Endodermal cell (in vitro differentiated cells): ENCODE data around the gene GRHL1. TPM values are rescaled to one million over a fixed set of nuclear protein-coding genes. Genes with fewer than 3 reads are reported as not detected.

Experiments used
- DNase-seq: peaks from one replicate; pipeline ENCODE4 v3.0.0-alpha.2; 2017
- H3K27ac ChIP-seq: 2 replicates; pipeline ENCODE4 v1.5.1; 2013; ENCODE audit warnings: mild to moderate bottlenecking, low read depth, low read length, moderate library complexity
- H3K27me3 ChIP-seq: 2 replicates; pipeline ENCODE4 v1.6.1; 2013; ENCODE audit warnings: mild to moderate bottlenecking, low read length, moderate library complexity; ENCODE audit not compliant: insufficient read depth, control insufficient read depth, poor library complexity, severe bottlenecking
- H3K36me3 ChIP-seq: 2 replicates; pipeline ENCODE4 v1.7.0; 2013; ENCODE audit warnings: mild to moderate bottlenecking, low read length, moderate library complexity; ENCODE audit not compliant: control insufficient read depth, insufficient read depth
- H3K4me1 ChIP-seq: one replicate; pipeline ENCODE4 v1.7.0; 2013; ENCODE audit warnings: low read length; ENCODE audit not compliant: control insufficient read depth, insufficient read depth
- H3K4me3 ChIP-seq: 2 replicates; pipeline ENCODE4 v1.5.1; 2013; ENCODE audit warnings: mild to moderate bottlenecking, low read length, moderate library complexity
- H3K9ac ChIP-seq: 2 replicates; pipeline ENCODE4 v1.6.1; 2013; ENCODE audit warnings: mild to moderate bottlenecking, low read length, moderate library complexity; ENCODE audit not compliant: poor library complexity, severe bottlenecking; ENCODE audit errors: extremely low read depth
- H3K9me3 ChIP-seq: 2 replicates; pipeline ENCODE4 v1.6.1; 2013; ENCODE audit warnings: mild to moderate bottlenecking, low read length, moderate library complexity; ENCODE audit not compliant: control insufficient read depth
- H3K27ac Mint-ChIP-seq: 2 replicates; pipeline ENCODE4 v1.8.0; 2020; ENCODE audit warnings: mixed read lengths
- H3K27me3 Mint-ChIP-seq: 2 replicates; pipeline ENCODE4 v1.8.0; 2021; ENCODE audit warnings: mild to moderate bottlenecking, mixed read lengths; ENCODE audit not compliant: insufficient read depth
- H3K36me3 Mint-ChIP-seq: 2 replicates; pipeline ENCODE4 v1.8.0; 2020; ENCODE audit warnings: low read depth, mixed read lengths
- H3K4me1 Mint-ChIP-seq: 2 replicates; pipeline ENCODE4 v1.8.0; 2020; ENCODE audit warnings: mixed read lengths
- H3K4me3 Mint-ChIP-seq: 2 replicates; pipeline ENCODE4 v1.8.0; 2020; ENCODE audit warnings: mild to moderate bottlenecking, moderate library complexity, mixed read lengths
- H3K9me3 Mint-ChIP-seq: 2 replicates; pipeline ENCODE4 v1.8.0; 2020; ENCODE audit warnings: mild to moderate bottlenecking, mixed read lengths
- WGBS, 2 experiments: methylation state at CpG; one replicate each; pipeline versions ENCODE4 v1.1.5 to v1.1.7; 2013; ENCODE audit warnings: missing lambda C conversion rate in 2 of 2, mixed read lengths in 1 of 2; ENCODE audit not compliant: insufficient coverage in 1 of 2, insufficient read length in 1 of 2; 5-methylcytosine and 5-hydroxymethylcytosine counted together
- total RNA-seq, 2 donors: library from RNA; stranded (reverse); fragmentation: NEBNext Ultra II Directional in 1 of 2; extraction: Animal tissue kit (Norgen Biotek cat#: 25700) in 1 of 2; gene quantifications; 2 replicates in 1 of 2; 3 replicates in 1 of 2; pipeline ENCODE4 v1.2.1, GENCODE V29; 2021
- TF ChIP-seq, protein P1 (sequence below): fragments of 200-600 bp; sonication (generic); conservative IDR thresholded peaks from 2 replicates; pipeline ENCODE4 v1.5.0; 2021; ENCODE audit warnings: antibody characterized with exemption, mild to moderate bottlenecking

Gene GRHL1
- total RNA-seq, 2 donors from 2014 or later, result 2.7 to 2.9 TPM

DNA sequence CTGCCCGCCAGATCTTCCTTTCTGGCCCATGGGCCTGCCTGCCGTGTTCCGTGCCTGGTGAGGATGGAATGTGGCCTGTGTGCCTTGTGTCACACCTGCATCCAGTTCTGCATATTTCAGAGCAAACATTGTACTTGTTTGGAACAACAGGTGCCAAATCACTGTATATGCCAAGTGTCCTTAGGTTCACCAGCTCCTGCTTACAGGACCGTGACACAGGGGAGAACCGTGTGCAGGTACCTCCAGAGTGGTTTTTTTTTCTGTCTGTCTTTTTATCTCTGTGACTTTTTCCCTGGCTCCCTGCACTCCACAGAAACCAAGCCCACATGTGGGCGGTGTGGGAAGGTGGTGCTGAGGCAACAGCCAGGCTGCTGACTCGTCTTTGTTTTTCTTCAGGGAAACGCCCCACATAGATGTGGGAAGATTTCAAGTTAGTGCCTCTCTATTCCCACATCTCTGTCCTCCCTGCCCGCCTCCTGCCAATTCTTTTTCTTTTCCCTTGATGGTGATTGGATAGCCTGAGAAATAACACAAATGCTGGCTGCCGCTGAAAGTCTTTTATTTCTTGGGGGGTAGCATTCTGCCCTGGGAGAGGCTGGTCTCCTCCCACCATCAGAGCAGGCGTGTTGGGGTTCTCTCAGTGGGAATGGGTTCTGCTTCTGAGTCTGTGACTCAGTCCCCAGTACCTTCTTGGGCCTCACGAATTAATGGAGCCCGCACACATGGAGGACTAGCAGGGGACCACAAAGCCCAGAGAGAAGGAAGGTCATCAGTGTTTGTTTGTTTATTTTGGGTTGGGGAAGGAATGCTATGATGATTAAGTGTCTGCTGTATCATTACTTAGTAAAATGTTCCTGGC lies 21.4 kb downstream of the GRHL1 start:
- no peaks in the 10 kb centered on the region for H3K9me3 ChIP-seq
- H3K9ac ChIP-seq, result no peak overlapping the region
- H3K4me3 ChIP-seq, result no peak overlapping the region
- TF ChIP-seq, protein P1, sequence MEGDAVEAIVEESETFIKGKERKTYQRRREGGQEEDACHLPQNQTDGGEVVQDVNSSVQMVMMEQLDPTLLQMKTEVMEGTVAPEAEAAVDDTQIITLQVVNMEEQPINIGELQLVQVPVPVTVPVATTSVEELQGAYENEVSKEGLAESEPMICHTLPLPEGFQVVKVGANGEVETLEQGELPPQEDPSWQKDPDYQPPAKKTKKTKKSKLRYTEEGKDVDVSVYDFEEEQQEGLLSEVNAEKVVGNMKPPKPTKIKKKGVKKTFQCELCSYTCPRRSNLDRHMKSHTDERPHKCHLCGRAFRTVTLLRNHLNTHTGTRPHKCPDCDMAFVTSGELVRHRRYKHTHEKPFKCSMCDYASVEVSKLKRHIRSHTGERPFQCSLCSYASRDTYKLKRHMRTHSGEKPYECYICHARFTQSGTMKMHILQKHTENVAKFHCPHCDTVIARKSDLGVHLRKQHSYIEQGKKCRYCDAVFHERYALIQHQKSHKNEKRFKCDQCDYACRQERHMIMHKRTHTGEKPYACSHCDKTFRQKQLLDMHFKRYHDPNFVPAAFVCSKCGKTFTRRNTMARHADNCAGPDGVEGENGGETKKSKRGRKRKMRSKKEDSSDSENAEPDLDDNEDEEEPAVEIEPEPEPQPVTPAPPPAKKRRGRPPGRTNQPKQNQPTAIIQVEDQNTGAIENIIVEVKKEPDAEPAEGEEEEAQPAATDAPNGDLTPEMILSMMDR, result no peak
- H3K4me1 ChIP-seq, result no peaks in the 10 kb centered on the region
- H3K27ac ChIP-seq, result no peak overlapping the region
- Mint-ChIP-seq H3K4me3 (no peak overlapping the region), H3K9me3 (no peaks in the 10 kb centered on the region), H3K36me3 (no peaks in the 10 kb centered on the region), H3K4me1 (peaks cover 9% of the 10 kb centered on the region), H3K27ac (peak overlapping the region; percentile 17), H3K27me3 (no peaks in the 10 kb centered on the region)
- H3K36me3 ChIP-seq, result no peaks in the 10 kb centered on the region
- H3K27me3 ChIP-seq, result no peaks in the 10 kb centered on the region
- 83 to 86% methylated on average over 7 to 13 of the region's 13 CpGs for WGBS, 2 experiments
- DNase-seq, result no peak

DNA sequence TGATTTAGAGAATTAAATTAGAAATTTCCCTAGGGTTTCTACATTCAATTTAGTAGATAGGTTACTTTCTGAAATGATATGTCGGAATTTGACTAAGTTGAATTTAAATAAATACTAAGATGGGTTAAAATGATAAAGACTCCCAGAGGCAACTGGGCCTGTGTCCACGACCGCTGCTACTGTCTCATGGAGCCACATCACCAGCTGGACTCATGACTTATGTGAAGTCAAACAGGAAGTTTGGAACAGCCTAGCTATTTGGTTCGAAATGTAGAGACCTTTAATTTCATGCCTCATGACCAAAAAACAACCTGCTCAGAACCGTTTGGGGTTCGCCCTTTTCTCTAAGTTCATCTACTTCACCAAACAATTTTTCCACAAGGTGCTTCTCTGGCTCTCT lies 22.2 kb downstream of the GRHL1 start:
- Histone ChIP-seq H3K9ac (no peak overlapping the region), H3K9me3 (no peaks in the 10 kb centered on the region), H3K27me3 (no peaks in the 10 kb centered on the region), H3K4me1 (no peaks in the 10 kb centered on the region), H3K27ac (no peak overlapping the region), H3K4me3 (no peak overlapping the region), H3K36me3 (no peaks in the 10 kb centered on the region)
- H3K4me3 Mint-ChIP-seq, result no peak overlapping the region
- peaks cover 9% of the 10 kb centered on the region for H3K4me1 Mint-ChIP-seq
- H3K9me3 Mint-ChIP-seq, result no peaks in the 10 kb centered on the region
- H3K36me3 Mint-ChIP-seq, result no peaks in the 10 kb centered on the region
- no peaks in the 10 kb centered on the region for H3K27me3 Mint-ChIP-seq
- TF ChIP-seq, protein P1, result no peak
- WGBS, 2 experiments, result 87 to 94% methylated on average over 6 of the region's 6 CpGs
- H3K27ac Mint-ChIP-seq, result no peak overlapping the region
- DNase-seq, result no peak

DNA sequence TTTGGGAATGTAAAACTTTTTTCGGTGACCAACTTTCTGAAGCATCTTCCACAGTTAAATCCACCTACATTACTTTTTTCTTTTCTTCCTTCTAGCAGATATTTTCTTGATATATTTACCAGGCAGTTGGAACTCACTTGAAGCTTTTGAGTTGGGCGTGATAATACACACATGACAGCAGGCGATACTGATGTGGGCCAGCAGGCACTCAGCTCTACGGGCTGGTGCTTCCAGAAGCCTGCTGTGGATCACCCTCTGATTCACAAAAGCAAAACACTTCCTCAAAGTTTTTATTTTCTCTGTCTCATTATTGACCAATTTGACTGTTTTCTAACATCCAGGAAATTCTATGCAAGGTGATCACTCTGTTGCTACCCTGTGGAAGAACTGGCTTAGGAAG lies 22.9 kb downstream of the GRHL1 start:
- Mint-ChIP-seq H3K9me3 (no peaks in the 10 kb centered on the region), H3K27me3 (no peaks in the 10 kb centered on the region), H3K4me1 (peaks cover 7% of the 10 kb centered on the region), H3K4me3 (no peak overlapping the region), H3K27ac (no peak overlapping the region), H3K36me3 (no peaks in the 10 kb centered on the region)
- 91 to 96% methylated on average over 3 to 4 of the region's 4 CpGs for WGBS, 2 experiments
- H3K9ac ChIP-seq, result no peak overlapping the region
- no peaks in the 10 kb centered on the region for H3K27me3 ChIP-seq
- no peaks in the 10 kb centered on the region for H3K4me1 ChIP-seq
- no peaks in the 10 kb centered on the region for H3K36me3 ChIP-seq
- TF ChIP-seq, protein P1, result no peak
- DNase-seq, result no peak
- no peaks in the 10 kb centered on the region for H3K9me3 ChIP-seq
- H3K27ac ChIP-seq, result no peak overlapping the region
- H3K4me3 ChIP-seq, result no peak overlapping the region
